B cell (primary cell): ENCODE results near the gene ANTXR1. TPM values are rescaled to one million over a fixed set of nuclear protein-coding genes. Genes with fewer than 3 reads are reported as not detected.
A peak's percentile ranks its signal among the peaks of the same experiment; 100 is the strongest.

ENCODE experiments used
- ATAC-seq: fragments of 200-7000 bp; cut with Tn5 transposase; one replicate; pipeline ENCODE4 v1.10.0; 2021; ENCODE audit warnings: low read depth, mild to moderate bottlenecking, moderate number of reproducible peaks, moderate library complexity
- CTCF ChIA-PET: fragments of 350-600 bp; sonication (Branson Sonifier 250); formaldehyde crosslinking; loops from one replicate; lab custom pipeline; 2021; ENCODE audit warnings: antibody characterized with exemption, inconsistent platforms; lab: Charles Lee
- POLR2A ChIA-PET: fragments of 350-600 bp; sonication (Branson Sonifier 250); formaldehyde crosslinking; loops from one replicate; lab custom pipeline; 2021; ENCODE audit warnings: antibody characterized with exemption; lab: Charles Lee
- DNase-seq: peaks from one replicate; pipeline ENCODE4 v3.0.0; 2013
- H2AFZ ChIP-seq: 2 replicates; pipeline ENCODE4 v1.6.1; 2012; ENCODE audit warnings: mild to moderate bottlenecking, low read depth, low read length; ENCODE audit not compliant: insufficient read depth, poor library complexity, severe bottlenecking
- H3K27ac ChIP-seq, 2 donors: 1 replicate in 1 of 2; 2 replicates in 1 of 2; pipeline ENCODE4 v1.5.1; 2012 to 2013; ENCODE audit warnings: low read length in 2 of 2, mild to moderate bottlenecking in 2 of 2, moderate library complexity in 1 of 2
- H3K27me3 ChIP-seq, 4 experiments: fragments of 200-600 bp in 1 of 4; sonication (generic) in 1 of 4; replicated peaks in 1 of 4; 1 replicate in 2 of 4; 2 replicates in 2 of 4; pipeline versions ENCODE4 v1.6.1 to v1.7.0; 2013 to 2016; ENCODE audit warnings: low read length in 3 of 4, mild to moderate bottlenecking in 2 of 4, mixed read lengths in 1 of 4, moderate library complexity in 1 of 4; ENCODE audit not compliant: insufficient read depth in 4 of 4, control insufficient read depth in 3 of 4; ENCODE audit errors: control extremely low read depth in 1 of 4
- H3K36me3 ChIP-seq, 2 experiments: replicated peaks in 1 of 2; 1 replicate in 1 of 2; 2 replicates in 1 of 2; pipeline versions ENCODE4 v1.6.1 to v1.7.1; 2013; ENCODE audit warnings: low read length in 1 of 2; ENCODE audit not compliant: insufficient read depth in 2 of 2, control insufficient read depth in 1 of 2; ENCODE audit errors: control extremely low read depth in 1 of 2, extremely low read depth in 1 of 2
- H3K4me1 ChIP-seq, 2 donors: fragments of 200-600 bp in 1 of 2; sonication (generic) in 1 of 2; 1 replicate in 1 of 2; 2 replicates in 1 of 2; pipeline versions ENCODE4 v1.5.1 to v1.6.1; 2013 to 2017; ENCODE audit warnings: low read length in 2 of 2; ENCODE audit not compliant: control insufficient read depth in 2 of 2, insufficient read depth in 2 of 2
- H3K4me2 ChIP-seq: replicated peaks from 2 replicates; pipeline ENCODE3; 2012; ENCODE audit warnings: mild to moderate bottlenecking, low read depth, low read length; ENCODE audit not compliant: poor library complexity, severe bottlenecking
- H3K4me3 ChIP-seq, 5 experiments: fragments of 200-600 bp in 1 of 5; sonication (generic) in 1 of 5; 1 replicate in 3 of 5; 2 replicates in 2 of 5; pipeline versions ENCODE4 v1.5.1 to v1.7.0; 2011 to 2016; ENCODE audit warnings: low read length in 4 of 5, mild to moderate bottlenecking in 4 of 5, low read depth in 2 of 5, control low read depth in 1 of 5, moderate library complexity in 1 of 5; ENCODE audit not compliant: insufficient read depth in 1 of 5; ENCODE audit errors: control extremely low read depth in 1 of 5, extremely low read depth in 1 of 5
- H3K79me2 ChIP-seq: fragments of 200-600 bp; sonication (generic); one replicate; pipeline ENCODE4 v1.6.0; 2016; ENCODE audit warnings: low read length; ENCODE audit not compliant: control insufficient read depth, insufficient read depth
- H3K9ac ChIP-seq: fragments of 200-600 bp; sonication (generic); 2 replicates; pipeline ENCODE4 v1.6.1; 2017; ENCODE audit warnings: mild to moderate bottlenecking, low read length, moderate library complexity
- H3K9me3 ChIP-seq, 3 donors: one replicate each; pipeline versions ENCODE4 v1.6.1 to v1.7.1; 2013; ENCODE audit warnings: low read length in 2 of 3; ENCODE audit not compliant: control insufficient read depth in 2 of 3, insufficient read depth in 1 of 3; ENCODE audit errors: control extremely low read depth in 1 of 3
- H4K20me1 ChIP-seq: 2 replicates; pipeline ENCODE4 v1.6.0; 2012; ENCODE audit warnings: mild to moderate bottlenecking, low read length; ENCODE audit not compliant: insufficient read depth, control insufficient read depth, poor library complexity, severe bottlenecking
- H3K27ac Mint-ChIP-seq: one replicate; pipeline ENCODE4 v1.8.0; 2021; ENCODE audit warnings: mixed read lengths
- H3K27me3 Mint-ChIP-seq: one replicate; pipeline ENCODE4 v1.8.0; 2021; ENCODE audit warnings: mixed read lengths
- H3K4me1 Mint-ChIP-seq: one replicate; pipeline ENCODE4 v1.8.0; 2021; ENCODE audit warnings: mixed read lengths
- H3K4me3 Mint-ChIP-seq: one replicate; pipeline ENCODE4 v1.8.0; 2021; ENCODE audit warnings: mixed read lengths
- H3K9me3 Mint-ChIP-seq: one replicate; pipeline ENCODE4 v1.8.0; 2022; ENCODE audit warnings: mixed read lengths; ENCODE audit not compliant: insufficient read depth
- EZH2 ChIP-seq: IDR thresholded peaks from 2 replicates; pipeline ENCODE4 v1.6.1; 2012; ENCODE audit warnings: borderline replicate concordance, low read depth, mild to moderate bottlenecking, moderate library complexity, low read length; ENCODE audit not compliant: insufficient read depth, poor library complexity, severe bottlenecking
- WGBS: methylation state at CpG from one replicate; pipeline ENCODE4 v1.1.5; 2013; ENCODE audit warnings: missing lambda C conversion rate; ENCODE audit not compliant: insufficient coverage; 5-methylcytosine and 5-hydroxymethylcytosine counted together
- intact Hi-C: fragments of 100-400 bp; cut with micrococcal nuclease; formaldehyde crosslinking; loops from one replicate; pipeline ENCODE4 v1.10.0; 2022
- polyA plus RNA-seq: library from polyadenylated mRNA; depleted of rRNA; stranded (reverse); fragments of >200 nt; gene quantifications from 2 replicates; pipeline ENCODE4 v1.2.3, GENCODE V29; 2012
- total RNA-seq, 2 donors: library from RNA; stranded (reverse); fragments of 120-200 nt in 1 of 2; gene quantifications; 1 replicate in 1 of 2; 2 replicates in 1 of 2; pipeline versions ENCODE4 v1.2.3 to v1.2.4, GENCODE V29; 2013 to 2022
- TF ChIP-seq, protein P1 (sequence below): fragments of 200-600 bp; IDR thresholded peaks from one replicate; pipeline ENCODE4 v1.8.0; 2022; ENCODE audit warnings: antibody characterized with exemption, mild to moderate bottlenecking

ANTXR1 gene
- total and polyA plus RNA-seq, 2 donors (not counting 1 experiment from before 2014, with no cell fraction given) = not detected

GRCh38 chr2:69165091-69165880 is 152.3 kb downstream of the ANTXR1 start:
- H3K4me1 Mint-ChIP-seq = peaks cover 12% of the 10 kb centered on the region

DNA sequence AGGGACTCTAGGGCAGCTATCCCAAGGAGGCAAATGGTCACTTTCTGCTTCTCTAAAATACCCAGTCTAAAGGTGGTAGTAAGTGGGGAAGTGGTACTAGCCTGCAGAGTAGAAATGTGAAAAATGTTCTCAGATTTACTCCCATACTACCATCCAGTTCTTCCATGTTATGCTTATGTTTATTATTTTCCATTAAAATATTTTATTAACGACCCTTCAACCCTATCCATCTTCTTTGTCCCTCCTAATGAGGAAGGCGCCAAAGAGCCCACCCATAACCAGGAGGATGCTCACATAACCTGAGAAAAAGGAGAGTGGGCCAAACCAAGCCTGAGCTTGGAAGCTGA is 153.5 kb downstream of the ANTXR1 start:
- no peak overlapping the region for H3K4me3 Mint-ChIP-seq
- Histone ChIP-seq H3K4me1 (peaks cover 2 to 10% of the 10 kb centered on the region in 2 donors), H3K79me2 (no peaks in the 10 kb centered on the region), H3K27ac (no peak overlapping the region), H3K27me3 (peaks cover 0 to 5% (median under 1%) of the 10 kb centered on the region in 4 experiments), H2AFZ (no peak overlapping the region), H3K4me3 (no peak overlapping the region), H3K36me3 (no peaks in the 10 kb centered on the region), H4K20me1 (no peaks in the 10 kb centered on the region), H3K9me3 (no peaks in the 10 kb centered on the region), H3K9ac (no peak overlapping the region), H3K4me2 (no peak overlapping the region)
- ATAC-seq (no peak), DNase-seq (no peak)
- no peak overlapping the region for H3K27ac Mint-ChIP-seq
- intact Hi-C loops = no loop called here
- ChIA-PET POLR2A (no interaction called here), CTCF (no interaction called here)
- 100% methylated on average over 1 of the region's 2 CpGs for WGBS
- TF ChIP-seq, protein P1, sequence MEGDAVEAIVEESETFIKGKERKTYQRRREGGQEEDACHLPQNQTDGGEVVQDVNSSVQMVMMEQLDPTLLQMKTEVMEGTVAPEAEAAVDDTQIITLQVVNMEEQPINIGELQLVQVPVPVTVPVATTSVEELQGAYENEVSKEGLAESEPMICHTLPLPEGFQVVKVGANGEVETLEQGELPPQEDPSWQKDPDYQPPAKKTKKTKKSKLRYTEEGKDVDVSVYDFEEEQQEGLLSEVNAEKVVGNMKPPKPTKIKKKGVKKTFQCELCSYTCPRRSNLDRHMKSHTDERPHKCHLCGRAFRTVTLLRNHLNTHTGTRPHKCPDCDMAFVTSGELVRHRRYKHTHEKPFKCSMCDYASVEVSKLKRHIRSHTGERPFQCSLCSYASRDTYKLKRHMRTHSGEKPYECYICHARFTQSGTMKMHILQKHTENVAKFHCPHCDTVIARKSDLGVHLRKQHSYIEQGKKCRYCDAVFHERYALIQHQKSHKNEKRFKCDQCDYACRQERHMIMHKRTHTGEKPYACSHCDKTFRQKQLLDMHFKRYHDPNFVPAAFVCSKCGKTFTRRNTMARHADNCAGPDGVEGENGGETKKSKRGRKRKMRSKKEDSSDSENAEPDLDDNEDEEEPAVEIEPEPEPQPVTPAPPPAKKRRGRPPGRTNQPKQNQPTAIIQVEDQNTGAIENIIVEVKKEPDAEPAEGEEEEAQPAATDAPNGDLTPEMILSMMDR = no peak
- H3K9me3 Mint-ChIP-seq = no peaks in the 10 kb centered on the region
- H3K4me1 Mint-ChIP-seq = peaks cover 12% of the 10 kb centered on the region
- peaks cover 31% of the 10 kb centered on the region for H3K27me3 Mint-ChIP-seq

More at GRCh38 chr2:69165091-69165880, 152.3 kb downstream of the ANTXR1 start:
- Mint-ChIP-seq H3K27me3 (peaks cover 30% of the 10 kb centered on the region), H3K9me3 (no peaks in the 10 kb centered on the region), H3K4me3 (no peak overlapping the region), H3K27ac (no peak overlapping the region)
- ChIA-PET POLR2A (no interaction called here), CTCF (interaction anchor here (0.6 kb wide), 1 partner anchor 220 kb away, joined by 3 read pairs; no protein-coding TSS in a partner anchor)
- TF ChIP-seq, protein P1 = no peak
- TF ChIP-seq EZH2 = no peak
- WGBS = 71% methylated on average over 8 of the region's 10 CpGs
- Histone ChIP-seq H3K36me3 (no peaks in the 10 kb centered on the region), H3K9me3 (no peaks in the 10 kb centered on the region), H3K4me1 (peaks cover 2 to 10% of the 10 kb centered on the region in 2 donors), H3K27me3 (peaks cover 0 to 2% (median 0%) of the 10 kb centered on the region in 4 experiments), H3K4me3 (no peak overlapping the region), H3K27ac (no peak overlapping the region), H3K9ac (no peak overlapping the region), H3K4me2 (no peak overlapping the region), H3K79me2 (no peaks in the 10 kb centered on the region), H2AFZ (peak overlapping the region; percentile 32), H4K20me1 (no peaks in the 10 kb centered on the region)
- ATAC-seq (no peak), DNase-seq (no peak)
- intact Hi-C loops = no loop called here
